Large intestine (tissue), 3 donors: ENCODE data around the gene ACSL3. TPM values are rescaled to one million over a fixed set of nuclear protein-coding genes. Genes with fewer than 3 reads are reported as not detected.

Experiments
- DNase-seq, 2 donors: peaks; one replicate each; pipeline versions ENCODE4 v3.0.0 to v3.0.0-alpha.2; 2013
- H3K27ac ChIP-seq: one replicate; pipeline ENCODE4 v1.5.1; 2013; ENCODE audit warnings: low read length
- H3K27me3 ChIP-seq: 2 replicates; pipeline ENCODE4 v1.6.1; 2013; ENCODE audit warnings: low read length; ENCODE audit not compliant: control insufficient read depth, insufficient read depth
- H3K36me3 ChIP-seq: 2 replicates; pipeline ENCODE4 v1.6.1; 2013; ENCODE audit warnings: low read length; ENCODE audit not compliant: control insufficient read depth, insufficient read depth
- H3K4me1 ChIP-seq: one replicate; pipeline ENCODE4 v1.6.1; 2013; ENCODE audit warnings: low read length; ENCODE audit not compliant: control insufficient read depth, insufficient read depth
- H3K4me3 ChIP-seq: one replicate; pipeline ENCODE4 v1.5.1; 2013; ENCODE audit warnings: low read length
- H3K9me3 ChIP-seq: one replicate; pipeline ENCODE4 v1.6.1; 2013; ENCODE audit warnings: mild to moderate bottlenecking, low read depth, low read length, moderate library complexity; ENCODE audit not compliant: control insufficient read depth
- WGBS: methylation state at CpG from one replicate; pipeline ENCODE4 v1.1.5; 2013; ENCODE audit warnings: low lambda C conversion rate; ENCODE audit not compliant: insufficient coverage; 5-methylcytosine and 5-hydroxymethylcytosine counted together
- polyA plus RNA-seq: library from polyadenylated mRNA; unstranded; fragments of 120-200 nt; gene quantifications from one replicate; pipeline ENCODE4 v1.2.1, GENCODE V29; 2013

Gene ACSL3
- polyA plus RNA-seq, 1 donor = 34.8 TPM

DNA sequence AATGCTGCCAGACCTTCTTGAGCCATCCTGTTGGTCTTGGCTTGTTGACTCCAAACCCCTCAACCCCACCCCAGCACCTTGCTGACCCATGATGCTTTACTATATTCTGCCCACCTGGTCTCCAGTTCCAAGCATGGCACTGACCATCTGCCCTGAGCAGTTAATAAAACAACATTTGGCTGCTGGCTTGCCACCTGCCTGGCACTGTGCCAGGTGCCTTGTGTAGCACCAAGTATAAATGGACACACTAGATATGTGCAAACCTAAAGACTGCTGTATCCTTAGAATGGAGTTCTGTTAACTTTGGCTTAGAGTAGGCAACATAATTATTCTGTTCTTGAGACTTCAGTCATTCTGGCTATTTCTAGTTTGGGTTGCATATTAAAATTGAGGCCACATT, 91.4 kb downstream of the ACSL3 start:
- H3K4me1 ChIP-seq = no peaks in the 10 kb centered on the region
- DNase-seq = peak in 1 of 2 donors; percentile 12
- H3K36me3 ChIP-seq = no peaks in the 10 kb centered on the region
- H3K9me3 ChIP-seq = no peaks in the 10 kb centered on the region
- no peak overlapping the region for H3K27ac ChIP-seq
- H3K4me3 ChIP-seq = no peak overlapping the region
- H3K27me3 ChIP-seq = peaks cover 4% of the 10 kb centered on the region

DNA sequence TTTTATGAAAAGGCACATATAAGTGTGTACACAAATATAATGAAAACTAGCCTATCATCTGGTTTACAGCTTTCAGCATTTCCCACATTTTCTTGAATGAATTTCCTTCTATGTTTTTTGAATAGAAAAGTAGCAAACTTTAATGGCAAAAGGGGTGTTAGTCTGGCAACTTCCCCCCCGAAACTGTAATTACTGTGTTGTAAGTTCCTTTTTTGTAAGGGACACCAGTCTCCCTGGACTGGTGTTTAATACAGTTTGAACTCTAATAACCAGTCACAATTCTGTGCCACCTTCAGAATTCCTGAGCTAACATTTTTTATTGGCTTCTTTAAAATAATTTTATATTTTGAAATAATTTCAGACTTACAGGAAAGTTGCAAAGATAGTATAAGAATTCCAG, 94.2 kb downstream of the ACSL3 start:
- Histone ChIP-seq H3K9me3 (no peaks in the 10 kb centered on the region), H3K4me3 (no peak overlapping the region), H3K4me1 (no peaks in the 10 kb centered on the region), H3K27me3 (peaks cover 4% of the 10 kb centered on the region), H3K36me3 (no peaks in the 10 kb centered on the region), H3K27ac (no peak overlapping the region)
- 60% methylated on average over 1 of the region's 1 CpG for WGBS
- no peak for DNase-seq

DNA sequence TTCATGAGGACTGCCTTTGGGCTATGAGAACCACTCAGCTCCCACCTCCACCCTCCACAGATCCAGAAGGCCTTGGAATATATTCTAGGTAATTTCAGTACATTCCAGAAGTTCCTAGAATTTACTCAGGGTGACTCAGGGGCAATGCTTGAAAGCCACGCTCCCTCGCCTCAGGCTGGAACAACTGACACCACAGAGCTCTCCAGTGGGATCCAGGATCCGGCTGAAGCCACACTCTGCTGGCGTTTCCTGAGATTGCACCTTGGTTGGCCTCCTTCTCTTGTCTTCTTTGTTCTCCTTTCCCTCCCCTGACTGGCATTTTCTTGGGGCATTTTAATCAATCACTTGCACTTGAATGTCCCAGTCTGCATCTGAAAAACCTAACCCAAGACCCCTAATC, 98.5 kb downstream of the ACSL3 start:
- Histone ChIP-seq H3K9me3 (no peaks in the 10 kb centered on the region), H3K27me3 (no peaks in the 10 kb centered on the region), H3K36me3 (no peaks in the 10 kb centered on the region), H3K4me3 (no peak overlapping the region), H3K4me1 (no peaks in the 10 kb centered on the region), H3K27ac (no peak overlapping the region)
- WGBS = no CpG with 5 or more reads among the region's 4 CpGs
- no peak for DNase-seq

DNA sequence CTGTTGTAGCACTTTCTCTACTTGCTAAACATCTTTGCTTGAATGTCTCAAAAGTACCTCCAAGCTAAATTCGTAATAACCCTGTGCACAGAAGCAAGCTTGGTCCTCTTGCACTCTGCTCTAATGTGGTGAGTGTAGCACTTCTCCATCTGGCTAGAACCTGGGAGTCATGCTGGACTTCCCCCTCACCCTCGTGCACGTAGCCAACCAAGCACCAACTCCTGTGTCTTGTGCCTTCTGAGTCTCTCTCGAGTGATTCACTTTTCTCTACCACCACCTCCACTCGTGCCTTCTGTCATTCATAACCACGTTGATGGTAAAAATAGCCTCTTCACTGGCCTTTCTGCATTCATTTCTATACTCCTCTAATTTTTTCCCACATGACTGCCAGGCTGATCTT, 99.3 kb downstream of the ACSL3 start:
- no peaks in the 10 kb centered on the region for H3K36me3 ChIP-seq
- no peak for DNase-seq
- WGBS = 83% methylated on average over 1 of the region's 6 CpGs
- no peaks in the 10 kb centered on the region for H3K4me1 ChIP-seq
- no peaks in the 10 kb centered on the region for H3K27me3 ChIP-seq
- no peak overlapping the region for H3K4me3 ChIP-seq
- H3K27ac ChIP-seq = no peak overlapping the region
- no peaks in the 10 kb centered on the region for H3K9me3 ChIP-seq

DNA sequence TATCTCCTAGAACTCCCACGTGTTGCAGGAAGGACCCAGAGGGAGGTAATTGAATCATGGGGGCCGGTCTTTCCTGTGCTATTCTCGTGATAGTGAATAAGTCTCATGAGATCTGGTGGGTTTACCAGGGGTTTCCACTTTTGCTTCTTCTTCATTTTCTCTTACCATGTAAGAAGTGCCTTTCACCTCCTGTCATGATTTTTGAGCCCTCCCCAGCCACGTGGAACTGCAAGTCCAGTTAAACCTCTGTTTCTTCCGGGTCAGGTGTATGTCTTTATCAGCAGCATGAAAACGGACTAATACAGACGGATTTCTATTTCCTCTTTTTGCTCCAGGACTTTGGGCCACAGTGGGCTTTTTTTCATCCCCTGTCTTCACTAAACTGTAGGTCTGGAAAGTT, 102.8 kb downstream of the ACSL3 start:
- H3K36me3 ChIP-seq = no peaks in the 10 kb centered on the region
- H3K4me1 ChIP-seq = no peaks in the 10 kb centered on the region
- no CpG with 5 or more reads among the region's 7 CpGs for WGBS
- H3K9me3 ChIP-seq = no peaks in the 10 kb centered on the region
- no peak overlapping the region for H3K4me3 ChIP-seq
- H3K27ac ChIP-seq = no peak overlapping the region
- no peaks in the 10 kb centered on the region for H3K27me3 ChIP-seq
- no peak for DNase-seq

DNA sequence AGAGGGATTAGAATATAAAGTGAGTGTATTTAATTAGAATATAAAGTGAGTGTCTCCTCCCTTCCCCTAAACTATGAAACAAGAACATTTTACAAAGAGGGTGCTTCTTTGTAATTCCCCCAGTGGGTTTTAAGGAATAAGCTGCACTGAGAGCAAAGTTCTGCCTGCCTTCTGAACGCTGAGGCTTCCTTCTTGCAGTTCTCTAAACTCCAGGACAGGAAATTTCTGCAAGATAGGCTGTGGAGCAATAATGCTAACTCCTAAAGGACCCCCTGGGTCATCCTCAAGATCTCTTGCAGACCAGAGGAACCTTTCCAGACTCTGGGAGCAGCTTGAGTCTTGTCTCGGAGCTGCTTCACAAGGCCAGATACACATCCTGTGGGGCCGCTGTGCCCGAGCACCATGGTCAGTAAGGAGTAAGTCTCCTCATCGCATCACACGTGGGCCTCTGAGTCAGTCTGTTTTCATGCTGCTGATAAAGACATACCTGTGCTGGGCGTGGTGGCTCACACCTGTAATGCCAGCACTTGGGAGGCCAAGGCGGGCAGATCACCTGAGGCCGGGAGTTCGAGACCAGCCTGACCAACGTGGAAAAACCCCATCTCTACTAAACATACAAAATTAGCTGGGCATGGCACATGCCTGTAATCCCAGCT, 103.7 kb downstream of the ACSL3 start:
- Histone ChIP-seq H3K4me3 (no peak overlapping the region), H3K4me1 (no peaks in the 10 kb centered on the region), H3K27me3 (no peaks in the 10 kb centered on the region), H3K36me3 (no peaks in the 10 kb centered on the region), H3K27ac (no peak overlapping the region), H3K9me3 (no peaks in the 10 kb centered on the region)
- no peak for DNase-seq
- WGBS = no CpG with 5 or more reads among the region's 11 CpGs

DNA sequence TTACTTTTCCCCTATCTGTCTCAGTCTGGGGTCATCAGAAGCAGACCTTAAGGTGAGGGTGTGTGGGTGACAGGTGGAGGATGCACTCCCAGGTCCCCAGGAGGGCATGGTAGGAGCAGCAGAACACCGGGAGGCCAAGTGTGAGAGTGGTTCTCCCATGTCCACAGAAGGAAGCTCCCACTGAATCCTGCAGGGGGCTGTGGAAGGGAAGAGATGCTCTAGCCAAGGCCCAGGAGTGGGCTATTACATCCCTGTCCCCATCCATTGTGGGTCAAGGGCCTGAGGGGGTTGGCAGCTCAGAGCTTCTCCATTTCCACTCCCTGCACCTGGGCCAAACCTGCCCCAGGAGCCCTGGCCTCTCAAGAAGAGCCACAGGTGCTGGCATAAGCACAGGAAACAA, 104.7 kb downstream of the ACSL3 start:
- no peaks in the 10 kb centered on the region for H3K4me1 ChIP-seq
- no peak for DNase-seq
- H3K27ac ChIP-seq = no peak overlapping the region
- H3K27me3 ChIP-seq = no peaks in the 10 kb centered on the region
- H3K9me3 ChIP-seq = no peaks in the 10 kb centered on the region
- no CpG with 5 or more reads among the region's 1 CpG for WGBS
- H3K4me3 ChIP-seq = no peak overlapping the region
- H3K36me3 ChIP-seq = no peaks in the 10 kb centered on the region

DNA sequence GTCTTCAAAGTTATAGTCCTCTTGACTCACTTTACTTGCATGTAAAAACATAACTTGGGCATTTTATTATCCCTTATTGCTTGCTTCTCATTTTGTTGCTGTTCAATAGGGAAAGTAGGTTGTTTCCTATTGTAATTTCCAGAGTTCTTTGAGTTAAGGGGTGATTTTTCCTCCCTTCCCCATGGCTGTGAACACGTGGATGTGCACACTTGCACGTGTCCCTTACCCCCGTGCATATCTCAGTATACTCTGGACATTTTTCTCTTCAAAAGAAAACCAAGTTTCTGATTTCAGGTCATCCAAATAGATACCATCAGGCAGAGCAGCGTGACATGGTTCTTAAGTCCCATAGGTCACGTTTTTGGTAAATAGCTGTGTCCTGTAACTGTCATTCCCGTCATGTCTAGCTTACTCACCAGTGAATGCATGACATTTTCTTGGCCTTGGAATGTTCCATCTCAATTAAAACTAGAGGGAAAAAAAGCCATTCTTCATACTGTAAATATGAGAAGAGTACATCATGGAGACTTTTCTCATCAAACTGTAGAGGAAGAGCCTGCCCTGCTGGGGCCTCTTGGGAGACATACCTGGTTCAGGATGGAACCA, 107.8 kb downstream of the ACSL3 start:
- Histone ChIP-seq H3K27me3 (no peaks in the 10 kb centered on the region), H3K4me3 (no peak overlapping the region), H3K36me3 (no peaks in the 10 kb centered on the region), H3K4me1 (no peaks in the 10 kb centered on the region), H3K9me3 (no peaks in the 10 kb centered on the region), H3K27ac (no peak overlapping the region)
- no peak for DNase-seq
- 90% methylated on average over 2 of the region's 6 CpGs for WGBS

DNA sequence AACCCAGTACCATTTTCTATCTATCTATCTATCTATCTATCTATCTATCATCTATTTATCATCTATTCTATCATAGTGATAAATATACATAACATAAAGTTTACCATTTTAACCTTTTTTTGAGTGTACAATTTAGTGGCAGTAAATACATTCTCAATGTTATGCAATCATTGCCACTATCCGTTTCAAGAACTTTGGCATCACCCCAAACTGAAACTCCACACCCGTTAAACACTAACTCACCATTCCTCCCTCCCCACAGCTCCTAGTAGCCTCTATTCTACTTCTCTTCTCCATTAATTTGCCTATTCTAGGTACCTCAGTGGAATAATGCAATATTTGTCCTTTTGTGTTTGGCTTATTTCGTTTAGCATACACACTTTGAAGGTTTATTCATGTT, 108.7 kb downstream of the ACSL3 start:
- 89% methylated on average over 1 of the region's 3 CpGs for WGBS
- Histone ChIP-seq H3K4me3 (no peak overlapping the region), H3K27me3 (no peaks in the 10 kb centered on the region), H3K27ac (no peak overlapping the region), H3K9me3 (no peaks in the 10 kb centered on the region), H3K36me3 (no peaks in the 10 kb centered on the region), H3K4me1 (no peaks in the 10 kb centered on the region)
- DNase-seq = no peak

DNA sequence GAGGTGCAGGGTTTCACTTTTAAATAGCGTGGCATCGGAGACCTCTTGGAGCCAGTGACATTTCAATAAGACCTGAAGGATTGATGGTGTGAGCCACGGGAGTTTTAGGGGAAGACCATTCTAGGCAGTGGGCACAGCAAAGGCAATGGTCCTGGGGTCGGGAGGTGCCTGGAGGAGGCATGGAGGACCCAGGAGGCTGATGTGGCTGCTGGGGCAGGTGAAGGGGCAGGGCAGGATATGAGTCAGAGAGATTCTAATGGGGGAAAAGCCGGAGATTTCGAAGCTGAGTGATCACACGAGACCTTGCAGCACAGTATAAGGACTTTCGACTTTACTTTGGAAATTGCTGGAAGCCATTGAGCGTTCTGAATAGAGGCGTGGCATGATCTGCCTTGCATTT, 111.6 kb downstream of the ACSL3 start:
- Histone ChIP-seq H3K36me3 (no peaks in the 10 kb centered on the region), H3K27me3 (no peaks in the 10 kb centered on the region), H3K27ac (no peak overlapping the region), H3K4me3 (no peak overlapping the region), H3K9me3 (no peaks in the 10 kb centered on the region), H3K4me1 (no peaks in the 10 kb centered on the region)
- DNase-seq = no peak
- 96% methylated on average over 4 of the region's 10 CpGs for WGBS

DNA sequence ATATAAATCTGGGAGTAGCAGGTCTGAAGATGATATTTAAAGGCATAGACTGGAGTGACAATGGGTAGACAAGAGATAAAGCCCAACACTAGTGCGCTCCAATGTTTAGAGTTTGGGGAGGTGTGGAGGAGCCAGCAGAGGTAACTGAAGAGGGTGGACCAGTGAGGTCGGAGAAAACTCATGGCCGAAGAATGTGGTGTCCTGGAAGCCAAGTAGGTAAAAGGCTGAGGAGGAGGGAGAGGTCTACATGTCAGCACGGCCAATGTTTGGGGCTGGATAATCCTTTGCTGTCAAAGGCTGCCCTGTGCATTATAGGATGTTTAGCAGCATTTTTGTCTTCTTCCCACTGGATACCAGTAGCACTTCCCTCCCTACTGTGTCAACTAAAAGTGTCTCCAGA, 112.4 kb downstream of the ACSL3 start:
- Histone ChIP-seq H3K27me3 (no peaks in the 10 kb centered on the region), H3K27ac (no peak overlapping the region), H3K36me3 (no peaks in the 10 kb centered on the region), H3K9me3 (no peaks in the 10 kb centered on the region), H3K4me3 (no peak overlapping the region), H3K4me1 (no peaks in the 10 kb centered on the region)
- no peak for DNase-seq
- no CpG with 5 or more reads among the region's 4 CpGs for WGBS
